Vagina (tissue), 2 donors: Measurements from ENCODE around the gene NEDD4L.

Experiments used
- POLR2A ChIP-seq, 2 donors: fragments of 450-650 bp; IDR thresholded peaks; one replicate each; pipeline ENCODE4 v1.6.1; 2017; ENCODE audit warnings: antibody characterized with exemption in 2 of 2, mild to moderate bottlenecking in 2 of 2, moderate library complexity in 2 of 2
- TF ChIP-seq, protein P1 (sequence below), 3 experiments: fragments of 450-650 bp in 2 of 3; fragments of 200-600 bp in 1 of 3; sonication (generic) in 1 of 3; IDR thresholded peaks; one replicate each; pipeline ENCODE4 v1.5.1; 2017 to 2019; ENCODE audit warnings: antibody characterized with exemption in 3 of 3, mild to moderate bottlenecking in 2 of 3, moderate library complexity in 2 of 3

GRCh38 chr18:58307441-58307840 lies 263.4 kb downstream of the NEDD4L start:
- TF ChIP-seq POLR2A (IDR thresholded peaks at IDR 0.05) = no peak
- TF ChIP-seq, protein P1, sequence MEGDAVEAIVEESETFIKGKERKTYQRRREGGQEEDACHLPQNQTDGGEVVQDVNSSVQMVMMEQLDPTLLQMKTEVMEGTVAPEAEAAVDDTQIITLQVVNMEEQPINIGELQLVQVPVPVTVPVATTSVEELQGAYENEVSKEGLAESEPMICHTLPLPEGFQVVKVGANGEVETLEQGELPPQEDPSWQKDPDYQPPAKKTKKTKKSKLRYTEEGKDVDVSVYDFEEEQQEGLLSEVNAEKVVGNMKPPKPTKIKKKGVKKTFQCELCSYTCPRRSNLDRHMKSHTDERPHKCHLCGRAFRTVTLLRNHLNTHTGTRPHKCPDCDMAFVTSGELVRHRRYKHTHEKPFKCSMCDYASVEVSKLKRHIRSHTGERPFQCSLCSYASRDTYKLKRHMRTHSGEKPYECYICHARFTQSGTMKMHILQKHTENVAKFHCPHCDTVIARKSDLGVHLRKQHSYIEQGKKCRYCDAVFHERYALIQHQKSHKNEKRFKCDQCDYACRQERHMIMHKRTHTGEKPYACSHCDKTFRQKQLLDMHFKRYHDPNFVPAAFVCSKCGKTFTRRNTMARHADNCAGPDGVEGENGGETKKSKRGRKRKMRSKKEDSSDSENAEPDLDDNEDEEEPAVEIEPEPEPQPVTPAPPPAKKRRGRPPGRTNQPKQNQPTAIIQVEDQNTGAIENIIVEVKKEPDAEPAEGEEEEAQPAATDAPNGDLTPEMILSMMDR (IDR thresholded peaks at IDR 0.05) = no peak
